Left ventricle myocardium inferior (tissue), 1 donor: Measurements from ENCODE around the gene ATF7. TPM values are rescaled to one million over a fixed set of nuclear protein-coding genes. Genes with fewer than 3 reads are reported as not detected.
"Not testable (repeated sequence)": the region's sequence is repeated elsewhere in the genome, so short reads cannot be mapped to it uniquely, and the experiment has no call there.

Experiments
- DNase-seq: peaks from one replicate; pipeline ENCODE4 v3.0.0-alpha.2; 2020
- H3K27ac ChIP-seq: fragments of 200-600 bp; replicated peaks from 2 replicates; pipeline ENCODE4 v1.8.0; 2021
- H3K27me3 ChIP-seq: fragments of 200-600 bp; 2 replicates; pipeline ENCODE4 v1.8.0; 2021; ENCODE audit warnings: low read depth
- H3K36me3 ChIP-seq: fragments of 200-600 bp; 2 replicates; pipeline ENCODE4 v1.8.0; 2021
- H3K4me1 ChIP-seq: fragments of 200-600 bp; 2 replicates; pipeline ENCODE4 v1.8.0; 2021
- H3K4me3 ChIP-seq: fragments of 200-600 bp; 2 replicates; pipeline ENCODE4 v1.8.0; 2021; ENCODE audit warnings: mild to moderate bottlenecking, moderate library complexity
- H3K9me3 ChIP-seq: fragments of 200-600 bp; replicated peaks from 2 replicates; pipeline ENCODE4 v1.8.0; 2021
- intact Hi-C: fragments of 100-400 bp; cut with micrococcal nuclease; formaldehyde crosslinking; loops from one replicate; pipeline ENCODE4 v1.11.0; 2022
- total RNA-seq: library from RNA; stranded (reverse); fragmentation: NEBNext Ultra II Directional; extraction: Animal tissue kit (Norgen Biotek cat#: 25700); gene quantifications from one replicate; pipeline ENCODE4 v1.2.1, GENCODE V29; 2021
- TF ChIP-seq, protein P1 (sequence below): fragments of 200-600 bp; IDR thresholded peaks from 2 replicates; pipeline ENCODE4 v1.8.0; 2021; ENCODE audit warnings: antibody characterized with exemption, mild to moderate bottlenecking, borderline replicate concordance
- donor health status: DM: no; HTN: yes; CAD: no; lungs with severe emphysema.

Gene ATF7
- total RNA-seq, 1 donor from 2014 or later: 29.8 TPM

DNA sequence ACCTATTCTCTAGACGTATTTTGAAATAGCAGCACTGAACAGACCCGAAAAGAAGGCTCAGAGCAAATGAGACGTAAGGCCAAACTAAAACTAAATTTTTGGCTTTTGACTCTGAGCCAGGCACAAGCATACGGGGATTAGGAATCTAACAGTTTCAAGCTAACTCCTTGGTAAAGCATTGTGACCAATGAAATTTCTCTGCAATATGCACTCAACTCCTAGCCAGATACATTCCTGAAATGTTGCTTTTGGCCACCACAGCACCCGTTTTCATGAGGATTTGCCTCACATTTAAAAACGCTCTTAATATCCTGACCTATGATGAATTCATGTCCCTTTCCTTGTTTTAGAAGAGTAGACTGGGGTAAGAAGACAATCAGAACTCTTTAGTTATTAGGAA is 65.8 kb downstream of the ATF7 start:
- DNase-seq: no peak
- peak overlapping the region; percentile 42 for H3K27ac ChIP-seq

DNA sequence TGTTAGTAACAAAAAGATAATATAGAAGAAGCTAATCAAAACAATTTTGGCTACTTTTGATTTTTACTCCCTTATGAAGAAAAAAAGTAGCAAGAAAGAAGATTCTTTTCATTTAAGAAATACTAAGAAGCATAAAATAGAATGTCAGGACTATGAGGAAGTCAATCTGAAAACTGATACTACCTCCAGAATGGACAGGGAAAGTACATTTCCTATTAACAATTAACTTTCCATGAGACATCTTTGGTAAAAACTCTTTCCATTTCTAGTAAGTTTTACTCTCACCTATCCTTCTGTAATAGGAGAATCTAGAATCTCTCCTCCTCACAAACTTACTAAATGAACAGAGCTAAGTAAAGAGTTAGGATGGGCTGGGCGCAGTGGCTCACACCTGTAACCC is 67.6 kb downstream of the ATF7 start:
- TF ChIP-seq, protein P1, sequence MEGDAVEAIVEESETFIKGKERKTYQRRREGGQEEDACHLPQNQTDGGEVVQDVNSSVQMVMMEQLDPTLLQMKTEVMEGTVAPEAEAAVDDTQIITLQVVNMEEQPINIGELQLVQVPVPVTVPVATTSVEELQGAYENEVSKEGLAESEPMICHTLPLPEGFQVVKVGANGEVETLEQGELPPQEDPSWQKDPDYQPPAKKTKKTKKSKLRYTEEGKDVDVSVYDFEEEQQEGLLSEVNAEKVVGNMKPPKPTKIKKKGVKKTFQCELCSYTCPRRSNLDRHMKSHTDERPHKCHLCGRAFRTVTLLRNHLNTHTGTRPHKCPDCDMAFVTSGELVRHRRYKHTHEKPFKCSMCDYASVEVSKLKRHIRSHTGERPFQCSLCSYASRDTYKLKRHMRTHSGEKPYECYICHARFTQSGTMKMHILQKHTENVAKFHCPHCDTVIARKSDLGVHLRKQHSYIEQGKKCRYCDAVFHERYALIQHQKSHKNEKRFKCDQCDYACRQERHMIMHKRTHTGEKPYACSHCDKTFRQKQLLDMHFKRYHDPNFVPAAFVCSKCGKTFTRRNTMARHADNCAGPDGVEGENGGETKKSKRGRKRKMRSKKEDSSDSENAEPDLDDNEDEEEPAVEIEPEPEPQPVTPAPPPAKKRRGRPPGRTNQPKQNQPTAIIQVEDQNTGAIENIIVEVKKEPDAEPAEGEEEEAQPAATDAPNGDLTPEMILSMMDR: no peak
- DNase-seq: no peak
- H3K4me1 ChIP-seq: peaks cover 50% of the 10 kb centered on the region
- no peak overlapping the region for H3K27ac ChIP-seq
- H3K4me3 ChIP-seq: no peak overlapping the region
- no peaks in the 10 kb centered on the region for H3K27me3 ChIP-seq
- intact Hi-C loops: no loop called here
- H3K9me3 ChIP-seq: no peaks in the 10 kb centered on the region
- H3K36me3 ChIP-seq: peaks cover 5% of the 10 kb centered on the region

More for the DNA sequence above, 65.8 kb downstream of the ATF7 start:
- Histone ChIP-seq H3K4me3 (no peak overlapping the region), H3K9me3 (no peaks in the 10 kb centered on the region), H3K4me1 (peaks cover 65% of the 10 kb centered on the region), H3K27me3 (no peaks in the 10 kb centered on the region), H3K36me3 (peaks cover 5% of the 10 kb centered on the region)
- TF ChIP-seq, protein P1: no peak
- intact Hi-C loops: no loop called here

DNA sequence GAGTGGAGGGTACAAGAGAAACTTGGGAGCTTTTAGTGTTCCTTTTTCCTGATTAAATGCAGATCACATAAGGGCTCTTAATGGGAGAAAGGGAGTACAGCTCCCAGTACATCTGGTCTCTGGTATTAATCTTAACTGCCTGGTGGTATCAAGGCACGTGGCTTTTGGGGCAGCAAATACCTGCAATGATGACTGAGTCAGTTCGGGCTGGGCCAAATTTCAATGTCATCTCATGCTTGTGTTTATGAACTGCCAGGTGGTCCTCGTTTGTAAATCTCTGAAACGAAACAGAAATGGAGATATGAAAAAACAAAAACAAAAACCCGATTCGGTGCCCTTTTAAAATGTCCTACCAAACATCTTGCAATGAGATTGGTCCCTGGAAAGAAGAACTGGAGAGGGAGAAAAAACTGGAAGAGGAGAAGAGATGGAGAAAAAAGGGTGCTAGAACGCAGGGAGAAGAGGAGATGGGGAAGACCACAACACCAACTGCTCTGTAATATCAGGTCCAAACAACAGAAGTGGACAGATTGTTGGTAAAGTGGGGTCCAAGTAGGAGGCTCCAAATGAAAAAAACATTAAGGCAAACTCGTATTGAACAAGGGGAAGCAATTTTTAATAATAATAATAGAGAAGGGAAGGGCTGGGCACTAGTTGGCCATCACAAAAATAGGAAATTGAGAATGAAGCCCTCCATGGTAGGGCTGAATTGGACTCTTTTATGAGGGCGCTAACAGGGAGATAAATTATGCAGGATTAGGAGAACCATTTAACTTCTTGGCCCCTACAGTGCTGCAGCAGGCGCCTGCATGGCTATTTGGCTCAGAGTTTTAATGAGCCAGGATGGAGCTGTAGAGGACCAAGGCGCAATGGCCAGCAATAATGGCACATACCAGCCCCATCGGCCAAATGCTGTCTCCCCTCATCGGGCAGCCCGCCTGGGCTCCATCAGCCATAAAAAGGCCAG is 73.5 kb downstream of the ATF7 start:
- peaks cover 8% of the 10 kb centered on the region for H3K4me1 ChIP-seq
- no peak for DNase-seq
- TF ChIP-seq, protein P1: no peak
- H3K36me3 ChIP-seq: peaks cover 42% of the 10 kb centered on the region
- H3K27ac ChIP-seq: no peak overlapping the region
- H3K9me3 ChIP-seq: no peaks in the 10 kb centered on the region
- H3K27me3 ChIP-seq: no peaks in the 10 kb centered on the region
- intact Hi-C loops: no loop called here
- H3K4me3 ChIP-seq: no peak overlapping the region

DNA sequence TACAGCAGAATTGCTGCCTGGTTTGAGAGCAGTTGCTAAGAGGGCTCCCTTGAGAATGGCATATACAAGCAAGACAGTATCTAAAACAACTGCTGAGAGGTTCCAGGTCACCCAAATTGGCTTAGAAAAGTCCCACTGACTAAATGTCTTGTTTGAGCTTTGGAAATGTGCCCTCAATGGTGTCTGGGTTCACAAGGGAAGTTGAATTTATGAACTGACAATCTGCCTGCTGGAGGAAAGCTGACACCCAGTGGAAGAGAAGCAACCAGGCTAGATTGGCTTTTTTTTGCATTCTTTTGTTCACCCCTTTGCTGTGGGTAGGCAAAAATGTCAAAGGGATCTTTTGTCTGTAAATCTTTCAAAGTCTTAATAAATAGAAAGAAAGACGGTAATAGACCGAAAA is 74.3 kb downstream of the ATF7 start:
- TF ChIP-seq, protein P1: no peak
- peaks cover 5% of the 10 kb centered on the region for H3K4me1 ChIP-seq
- H3K9me3 ChIP-seq: no peaks in the 10 kb centered on the region
- no peak overlapping the region for H3K27ac ChIP-seq
- no peaks in the 10 kb centered on the region for H3K27me3 ChIP-seq
- DNase-seq: no peak
- peaks cover 48% of the 10 kb centered on the region for H3K36me3 ChIP-seq
- H3K4me3 ChIP-seq: no peak overlapping the region
- intact Hi-C loops: no loop called here

DNA sequence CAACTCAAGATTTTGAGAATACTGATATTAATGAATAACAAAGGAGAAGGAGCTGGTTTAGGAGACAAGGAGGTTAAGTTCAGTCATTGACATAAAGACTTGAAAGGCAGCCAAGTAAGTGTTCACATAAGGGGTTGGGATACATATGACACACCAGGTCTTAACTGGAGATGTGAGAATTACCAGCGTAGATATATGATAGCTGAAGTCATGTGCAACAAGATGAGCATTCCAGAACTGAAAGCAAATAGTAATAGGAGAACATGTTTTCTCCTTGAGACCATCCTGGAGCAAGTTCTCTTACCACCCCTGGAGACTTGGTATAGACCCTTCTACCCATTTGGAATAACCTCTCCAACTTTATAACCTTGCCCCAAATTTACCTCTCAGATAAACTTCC is 75.6 kb downstream of the ATF7 start:
- H3K4me1 ChIP-seq: peaks cover 5% of the 10 kb centered on the region
- intact Hi-C loops: no loop called here
- H3K4me3 ChIP-seq: no peak overlapping the region
- TF ChIP-seq, protein P1: no peak
- H3K27me3 ChIP-seq: no peaks in the 10 kb centered on the region
- DNase-seq: no peak
- H3K36me3 ChIP-seq: peaks cover 48% of the 10 kb centered on the region
- no peak overlapping the region for H3K27ac ChIP-seq
- H3K9me3 ChIP-seq: no peaks in the 10 kb centered on the region

DNA sequence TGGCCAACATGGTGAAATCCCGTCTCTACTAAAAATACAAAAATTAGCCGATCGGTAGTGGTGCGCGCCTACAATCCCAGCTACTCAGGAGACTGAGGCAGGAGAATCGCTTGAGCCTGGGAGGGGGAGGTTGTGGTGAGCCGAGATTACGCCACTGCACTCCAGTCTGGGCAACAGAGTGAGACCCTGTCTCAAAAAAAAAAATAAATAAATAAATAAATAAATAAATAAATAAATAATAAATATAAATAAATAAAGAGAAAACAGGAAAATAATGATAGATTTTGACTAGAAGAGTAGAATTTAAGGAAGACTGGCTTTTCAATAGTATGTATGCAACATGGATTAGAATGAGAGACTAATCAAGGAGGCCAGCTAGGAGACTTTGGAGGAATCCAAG is 76.1 kb downstream of the ATF7 start:
- DNase-seq, H3K27me3 ChIP-seq, intact Hi-C loops, H3K4me3 ChIP-seq, H3K9me3 ChIP-seq, H3K27ac ChIP-seq, H3K4me1 ChIP-seq: not testable (repeated sequence)
- peaks cover 48% of the 10 kb centered on the region for H3K36me3 ChIP-seq

DNA sequence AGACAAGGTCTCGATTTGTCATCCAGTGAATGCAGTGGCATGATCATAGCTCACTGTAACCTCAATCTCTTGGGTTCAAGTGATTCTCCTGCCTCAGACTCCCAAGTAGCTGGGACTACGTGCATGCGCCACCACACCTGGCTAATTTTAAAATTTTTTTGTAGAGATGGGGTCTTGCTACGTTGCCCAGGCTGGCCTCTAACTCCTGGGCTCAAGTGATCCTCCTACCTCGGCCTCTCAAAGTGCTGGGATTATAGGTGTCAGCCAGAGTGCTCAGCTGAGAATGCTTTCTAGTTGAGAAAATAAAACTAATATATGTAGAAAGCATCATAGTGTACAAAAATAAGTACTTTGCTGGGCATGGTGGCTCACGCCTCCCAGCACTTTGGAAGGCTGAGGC is 77.8 kb downstream of the ATF7 start:
- intact Hi-C loops, H3K27ac ChIP-seq, H3K4me3 ChIP-seq, H3K27me3 ChIP-seq, H3K9me3 ChIP-seq, DNase-seq: not testable (repeated sequence)
- H3K36me3 ChIP-seq: peaks cover 48% of the 10 kb centered on the region
- peaks cover 25% of the 10 kb centered on the region for H3K4me1 ChIP-seq
